Measurements from ENCODE around the gene YBEY.

- TF ChIP-seq, protein P1, sequence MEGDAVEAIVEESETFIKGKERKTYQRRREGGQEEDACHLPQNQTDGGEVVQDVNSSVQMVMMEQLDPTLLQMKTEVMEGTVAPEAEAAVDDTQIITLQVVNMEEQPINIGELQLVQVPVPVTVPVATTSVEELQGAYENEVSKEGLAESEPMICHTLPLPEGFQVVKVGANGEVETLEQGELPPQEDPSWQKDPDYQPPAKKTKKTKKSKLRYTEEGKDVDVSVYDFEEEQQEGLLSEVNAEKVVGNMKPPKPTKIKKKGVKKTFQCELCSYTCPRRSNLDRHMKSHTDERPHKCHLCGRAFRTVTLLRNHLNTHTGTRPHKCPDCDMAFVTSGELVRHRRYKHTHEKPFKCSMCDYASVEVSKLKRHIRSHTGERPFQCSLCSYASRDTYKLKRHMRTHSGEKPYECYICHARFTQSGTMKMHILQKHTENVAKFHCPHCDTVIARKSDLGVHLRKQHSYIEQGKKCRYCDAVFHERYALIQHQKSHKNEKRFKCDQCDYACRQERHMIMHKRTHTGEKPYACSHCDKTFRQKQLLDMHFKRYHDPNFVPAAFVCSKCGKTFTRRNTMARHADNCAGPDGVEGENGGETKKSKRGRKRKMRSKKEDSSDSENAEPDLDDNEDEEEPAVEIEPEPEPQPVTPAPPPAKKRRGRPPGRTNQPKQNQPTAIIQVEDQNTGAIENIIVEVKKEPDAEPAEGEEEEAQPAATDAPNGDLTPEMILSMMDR (IDR thresholded peaks at IDR 0.05), result no peak
- no peak for TF ChIP-seq POLR2A (IDR thresholded peaks at IDR 0.05)
Observed at GRCh38 chr21:46284077-46284644, 2.0 kb upstream of the YBEY start.

Data from esophagus squamous epithelium (tissue), 4 donors.